Liver (tissue), 3 donors: ENCODE data around the gene TUBGCP6.

Experiments
- CTCF ChIP-seq: fragments of 150-350 bp; IDR thresholded peaks from 2 replicates; pipeline ENCODE4 v1.5.1; 2017; ENCODE audit warnings: improper control_type of control experiment, low read depth, low read length; ENCODE audit not compliant: missing input control
- GABPA ChIP-seq, 2 donors: IDR thresholded peaks in 1 of 2; conservative IDR thresholded peaks in 1 of 2; 2 replicates each; pipeline ENCODE4 v1.6.1; 2016; ENCODE audit warnings: antibody characterized with exemption in 2 of 2, mild to moderate bottlenecking in 1 of 2, moderate library complexity in 1 of 2
- donor health status: healthy.
- donor health status: healthy.

- no peak for TF ChIP-seq GABPA (IDR thresholded peaks at IDR 0.05 in 1 of 2, conservative IDR thresholded peaks at IDR 0.05 in 1 of 2)
- peak; percentile 43 for TF ChIP-seq CTCF
Measured at GRCh38 chr22:50236731-50237409, 8.0 kb downstream of the TUBGCP6 start.
